Measurements from ENCODE around the gene BCHE.

The BCHE gene

DNA sequence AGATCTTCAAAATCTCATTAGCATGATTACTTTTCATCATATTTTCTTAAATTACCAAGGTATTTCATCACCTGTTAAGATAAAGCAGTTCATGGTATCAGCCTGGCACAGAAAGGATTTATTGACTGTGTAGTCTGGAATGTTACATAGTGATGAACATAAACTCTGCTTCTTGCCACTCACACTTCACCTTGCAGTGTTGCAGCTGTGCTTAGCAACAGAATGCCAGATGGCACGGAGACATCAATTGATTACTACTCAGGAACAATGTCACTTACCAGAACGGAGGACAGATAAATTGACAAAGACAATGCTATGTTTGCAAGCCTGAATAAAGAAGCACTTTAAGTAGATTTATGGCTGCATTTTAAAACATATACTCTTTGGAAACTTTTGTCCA is 15.0 kb upstream of the BCHE start:
- DNase-seq (ENCODE audit: low spot score) = no peak
- in situ Hi-C loops (cut with MboI; ENCODE audit: low pct_unique_long_range_greater_than_20kb, low sequenced_read_pairs, unreplicated experiment) = no loop called here
- TF ChIP-seq, protein P1, sequence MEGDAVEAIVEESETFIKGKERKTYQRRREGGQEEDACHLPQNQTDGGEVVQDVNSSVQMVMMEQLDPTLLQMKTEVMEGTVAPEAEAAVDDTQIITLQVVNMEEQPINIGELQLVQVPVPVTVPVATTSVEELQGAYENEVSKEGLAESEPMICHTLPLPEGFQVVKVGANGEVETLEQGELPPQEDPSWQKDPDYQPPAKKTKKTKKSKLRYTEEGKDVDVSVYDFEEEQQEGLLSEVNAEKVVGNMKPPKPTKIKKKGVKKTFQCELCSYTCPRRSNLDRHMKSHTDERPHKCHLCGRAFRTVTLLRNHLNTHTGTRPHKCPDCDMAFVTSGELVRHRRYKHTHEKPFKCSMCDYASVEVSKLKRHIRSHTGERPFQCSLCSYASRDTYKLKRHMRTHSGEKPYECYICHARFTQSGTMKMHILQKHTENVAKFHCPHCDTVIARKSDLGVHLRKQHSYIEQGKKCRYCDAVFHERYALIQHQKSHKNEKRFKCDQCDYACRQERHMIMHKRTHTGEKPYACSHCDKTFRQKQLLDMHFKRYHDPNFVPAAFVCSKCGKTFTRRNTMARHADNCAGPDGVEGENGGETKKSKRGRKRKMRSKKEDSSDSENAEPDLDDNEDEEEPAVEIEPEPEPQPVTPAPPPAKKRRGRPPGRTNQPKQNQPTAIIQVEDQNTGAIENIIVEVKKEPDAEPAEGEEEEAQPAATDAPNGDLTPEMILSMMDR (IDR thresholded peaks at IDR 0.05; ENCODE audit: extremely low read depth, insufficient read depth, missing control alignments) = no peak

DNA sequence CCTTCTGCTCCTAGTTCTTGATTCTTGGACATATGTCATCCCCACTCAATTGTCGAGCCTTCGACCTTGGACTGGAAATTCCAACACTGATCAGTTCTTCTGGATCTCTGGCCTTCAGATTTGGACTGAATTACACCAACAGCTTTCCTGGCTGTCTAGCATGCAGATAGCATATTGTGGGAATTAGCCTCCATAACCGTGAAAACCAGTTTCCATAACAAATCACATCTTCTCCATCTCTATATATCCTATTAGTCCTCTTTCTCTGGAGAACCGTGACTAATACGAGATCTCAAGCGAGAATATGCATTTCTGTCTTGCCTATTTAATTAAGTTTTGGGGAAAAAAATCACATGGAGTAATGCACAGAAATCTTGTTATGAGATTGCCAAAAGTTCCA is 8.8 kb upstream of the BCHE start:
- TF ChIP-seq, protein P1 (IDR thresholded peaks at IDR 0.05; ENCODE audit: extremely low read depth, insufficient read depth, missing control alignments) = no peak
- in situ Hi-C loops (cut with MboI; ENCODE audit: low pct_unique_long_range_greater_than_20kb, low sequenced_read_pairs, unreplicated experiment) = no loop called here
- DNase-seq (ENCODE audit: low spot score) = no peak

DNA sequence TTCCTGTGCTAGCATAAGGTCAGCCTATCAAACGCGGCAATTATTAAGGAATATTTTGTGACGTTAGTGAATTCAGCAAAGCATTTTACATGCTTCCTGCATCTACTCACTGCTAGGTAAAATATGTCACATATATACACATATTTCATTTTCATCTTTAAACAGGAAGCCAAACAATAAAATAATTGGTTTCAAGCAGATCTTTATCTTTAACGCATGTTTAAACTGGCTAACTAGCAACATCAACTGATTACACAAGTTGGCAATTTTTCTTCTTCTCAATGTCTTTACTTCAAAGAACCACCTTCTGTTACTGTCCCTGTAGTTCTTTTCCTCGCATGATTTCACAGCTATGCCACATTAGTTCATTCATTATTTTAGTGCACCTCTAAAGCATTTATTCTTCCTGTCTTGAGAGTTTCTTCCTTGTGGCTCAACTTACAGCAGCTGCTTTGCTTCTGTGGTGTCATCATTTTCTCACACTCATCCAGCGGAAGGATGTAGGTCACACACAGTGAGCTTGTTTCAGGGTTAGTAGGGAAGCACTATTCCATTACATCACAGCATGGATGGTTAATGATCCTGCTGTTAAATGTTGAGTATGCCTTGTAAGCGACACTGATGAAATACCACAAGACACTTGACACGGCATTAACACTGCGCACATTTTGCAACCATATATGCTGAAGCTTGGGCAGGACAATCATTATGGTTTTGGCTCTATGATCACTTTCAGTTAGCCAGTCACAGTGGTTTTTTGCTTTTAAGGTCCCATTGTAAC is 2.3 kb upstream of the BCHE start:
- in situ Hi-C loops (cut with MboI; ENCODE audit: low pct_unique_long_range_greater_than_20kb, low sequenced_read_pairs, unreplicated experiment) = no loop called here
- DNase-seq (ENCODE audit: low spot score) = no peak
- TF ChIP-seq, protein P1 (IDR thresholded peaks at IDR 0.05; ENCODE audit: extremely low read depth, insufficient read depth, missing control alignments) = no peak

DNA sequence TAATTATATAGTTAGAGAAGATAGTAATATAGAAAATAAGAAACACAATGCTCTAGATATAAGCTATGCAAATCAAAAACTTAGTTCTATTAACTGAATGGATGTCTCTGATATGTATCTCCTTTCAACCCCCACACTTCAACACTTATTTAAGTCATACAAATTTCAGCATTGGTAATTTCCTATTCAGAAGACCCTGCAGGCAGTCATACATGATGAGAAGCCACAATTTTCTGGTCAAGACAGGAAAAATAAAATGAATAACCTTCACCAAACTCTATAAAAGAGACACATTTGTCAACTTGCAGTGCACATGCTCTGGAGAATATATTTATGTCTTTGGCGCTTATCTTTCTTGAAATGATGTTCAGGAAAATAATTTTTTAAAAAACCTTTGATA is 578 bp upstream of the BCHE start:
- TF ChIP-seq, protein P1 (IDR thresholded peaks at IDR 0.05; ENCODE audit: extremely low read depth, insufficient read depth, missing control alignments) = no peak
- no peak for DNase-seq (ENCODE audit: low spot score)
- in situ Hi-C loops (cut with MboI; ENCODE audit: low pct_unique_long_range_greater_than_20kb, low sequenced_read_pairs, unreplicated experiment) = no loop called here

DNA sequence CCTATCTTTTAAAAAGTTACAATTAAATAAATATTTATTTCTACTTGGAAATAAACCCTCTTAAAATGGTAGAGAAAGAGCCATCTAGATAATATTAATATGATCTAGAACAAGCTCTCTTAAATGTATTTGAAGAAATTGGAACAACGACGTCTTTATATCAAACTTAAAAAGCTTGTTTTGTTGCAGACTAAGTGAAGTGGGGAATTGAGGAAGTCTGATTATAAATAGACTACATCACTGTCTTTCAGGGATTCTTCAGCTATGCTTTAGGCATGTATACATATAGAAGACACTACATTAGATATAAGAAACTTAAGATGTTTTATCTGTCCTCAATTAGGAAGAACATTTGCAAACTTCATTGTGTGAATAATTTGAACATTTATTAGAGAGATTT is 1.8 kb downstream of the BCHE start:
- in situ Hi-C loops (cut with MboI; ENCODE audit: low pct_unique_long_range_greater_than_20kb, low sequenced_read_pairs, unreplicated experiment) = no loop called here
- DNase-seq (ENCODE audit: low spot score) = no peak
- TF ChIP-seq, protein P1 (IDR thresholded peaks at IDR 0.05; ENCODE audit: extremely low read depth, insufficient read depth, missing control alignments) = no peak

DNA sequence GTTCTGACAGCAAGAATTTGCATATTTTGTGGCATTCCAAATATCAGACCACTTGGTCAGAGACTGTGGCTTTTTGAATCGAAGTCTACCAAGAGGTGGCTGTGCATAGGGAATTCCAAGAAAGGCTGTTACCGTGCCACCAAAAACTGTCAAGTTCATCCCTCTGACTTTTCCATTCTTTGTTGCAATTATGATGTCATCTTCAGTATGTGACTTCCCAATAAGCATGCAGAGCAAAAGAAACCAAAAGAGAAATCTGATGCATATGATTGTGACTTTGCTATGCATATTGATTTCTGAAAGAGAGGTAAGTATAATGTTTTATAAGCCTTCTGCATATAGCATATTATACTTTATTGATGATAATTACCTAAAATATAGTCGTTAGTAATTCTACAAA is 6.5 kb downstream of the BCHE start:
- no peak for DNase-seq (ENCODE audit: low spot score)
- TF ChIP-seq, protein P1 (IDR thresholded peaks at IDR 0.05; ENCODE audit: extremely low read depth, insufficient read depth, missing control alignments) = no peak
- in situ Hi-C loops (cut with MboI; ENCODE audit: low pct_unique_long_range_greater_than_20kb, low sequenced_read_pairs, unreplicated experiment) = no loop called here
